Fibroblast of lung (primary cell): ENCODE data around the gene SCUBE1. TPM values are rescaled to one million over a fixed set of nuclear protein-coding genes. Genes with fewer than 3 reads are reported as not detected.

Experiments
- DNase-seq, 2 donors: peaks; one replicate each; pipeline versions ENCODE4 v3.0.0 to v3.0.0-alpha.2; 2010; ENCODE audit warnings: low read depth in 2 of 2
- H2AFZ ChIP-seq: 2 replicates; pipeline ENCODE4 v1.5.1; 2012; ENCODE audit warnings: low read length, control low read depth, inconsistent platforms
- H3K27ac ChIP-seq: 2 replicates; pipeline ENCODE4 v1.5.1; 2011; ENCODE audit warnings: low read length, control low read depth; ENCODE audit not compliant: insufficient read depth
- H3K27me3 ChIP-seq: 2 replicates; pipeline ENCODE4 v1.5.1; 2011; ENCODE audit warnings: mild to moderate bottlenecking, low read length; ENCODE audit not compliant: control insufficient read depth, insufficient read depth
- H3K36me3 ChIP-seq: 2 replicates; pipeline ENCODE4 v1.5.1; 2011; ENCODE audit warnings: low read length; ENCODE audit not compliant: control insufficient read depth, insufficient read depth
- H3K4me1 ChIP-seq: 2 replicates; pipeline ENCODE4 v1.5.1; 2011; ENCODE audit warnings: low read length; ENCODE audit not compliant: control insufficient read depth, insufficient read depth; ENCODE audit errors: extremely low read depth
- H3K4me2 ChIP-seq: 2 replicates; pipeline ENCODE4 v1.5.1; 2011; ENCODE audit warnings: low read length, control low read depth; ENCODE audit not compliant: insufficient read depth; ENCODE audit errors: extremely low read depth
- H3K4me3 ChIP-seq, 4 experiments: fragments of 200-600 bp in 1 of 4; sonication (generic) in 1 of 4; replicated peaks in 1 of 4; 2 replicates each; pipeline ENCODE4 v1.5.1; 2011 to 2016; ENCODE audit warnings: low read length in 4 of 4, low read depth in 3 of 4, mild to moderate bottlenecking in 3 of 4, control low read depth in 2 of 4, inconsistent platforms in 1 of 4, mixed read lengths in 1 of 4; ENCODE audit not compliant: insufficient read depth in 1 of 4; ENCODE audit errors: control extremely low read depth in 1 of 4
- H3K79me2 ChIP-seq: 2 replicates; pipeline ENCODE4 v1.5.1; 2012; ENCODE audit warnings: mild to moderate bottlenecking, low read length, inconsistent platforms; ENCODE audit not compliant: control insufficient read depth, insufficient read depth
- H3K9ac ChIP-seq: 2 replicates; pipeline ENCODE4 v1.5.1; 2011; ENCODE audit warnings: mild to moderate bottlenecking, low read length, control low read depth; ENCODE audit not compliant: insufficient read depth
- H3K9me3 ChIP-seq: 2 replicates; pipeline ENCODE4 v1.5.1; 2012; ENCODE audit warnings: low read depth, low read length; ENCODE audit not compliant: control insufficient read depth, insufficient read depth
- H4K20me1 ChIP-seq: 2 replicates; pipeline ENCODE4 v1.5.1; 2011; ENCODE audit warnings: low read length; ENCODE audit not compliant: control insufficient read depth, insufficient read depth; ENCODE audit errors: extremely low read depth
- CTCF ChIP-seq, 2 donors: IDR thresholded peaks in 1 of 2; conservative IDR thresholded peaks in 1 of 2; 1 replicate in 1 of 2; 2 replicates in 1 of 2; pipeline ENCODE4 v1.5.1; 2011 to 2012; ENCODE audit warnings: low read length in 2 of 2, control low read depth in 1 of 2, inconsistent platforms in 1 of 2, low read depth in 1 of 2, mild to moderate bottlenecking in 1 of 2
- EZH2 ChIP-seq: IDR thresholded peaks from 2 replicates; pipeline ENCODE4 v1.5.1; 2012; ENCODE audit warnings: low read length, control low read depth, mild to moderate bottlenecking; ENCODE audit errors: missing control alignments
- polyA plus RNA-seq, 2 donors: library from polyadenylated mRNA; depleted of rRNA in 1 of 2; stranded (reverse) in 1 of 2; unstranded in 1 of 2; fragments of >200 nt; gene quantifications; 2 replicates each; pipeline ENCODE4 v1.2.1, GENCODE V29; 2011 to 2012; ENCODE audit warnings: missing spikeins in 1 of 2
- total RNA-seq: library from RNA; depleted of rRNA; stranded (reverse); fragments of >200 nt; gene quantifications from 2 replicates; pipeline ENCODE4 v1.2.1, GENCODE V29; 2014

Gene SCUBE1
- total and polyA plus RNA-seq, 2 donors (not counting 1 experiment from before 2014, with no cell fraction given), result 0.17 TPM; not detected in 1

- Histone ChIP-seq H3K36me3 (no peaks in the 10 kb centered on the region), H3K79me2 (no peaks in the 10 kb centered on the region), H3K27ac (no peak overlapping the region), H4K20me1 (no peaks in the 10 kb centered on the region), H2AFZ (peak overlapping the region; percentile 83), H3K9ac (no peak overlapping the region), H3K9me3 (no peaks in the 10 kb centered on the region), H3K4me2 (peak overlapping the region; percentile 71), H3K4me3 (peak overlapping the region; percentile 23 to 52 (median 37)), H3K27me3 (no peaks in the 10 kb centered on the region), H3K4me1 (no peaks in the 10 kb centered on the region)
- no peak for DNase-seq
- TF ChIP-seq EZH2, result no peak
- TF ChIP-seq CTCF (conservative IDR thresholded peaks at IDR 0.05 in 1 of 2, IDR thresholded peaks at IDR 0.05 in 1 of 2; ENCODE audit: low read depth in 1 of 2, low read length in 2 of 2), result no peak
These were observed 54.3 kb downstream of the SCUBE1 start for GRCh38 chr22:43288807-43289420.

- Histone ChIP-seq H3K9ac (no peak overlapping the region), H3K27ac (no peak overlapping the region), H3K4me1 (no peaks in the 10 kb centered on the region), H3K4me2 (no peak overlapping the region), H3K9me3 (no peaks in the 10 kb centered on the region), H3K27me3 (no peaks in the 10 kb centered on the region), H3K79me2 (no peaks in the 10 kb centered on the region), H3K36me3 (no peaks in the 10 kb centered on the region), H2AFZ (no peak overlapping the region), H4K20me1 (no peaks in the 10 kb centered on the region), H3K4me3 (no peak overlapping the region)
- DNase-seq, result no peak
- TF ChIP-seq CTCF (conservative IDR thresholded peaks at IDR 0.05 in 1 of 2, IDR thresholded peaks at IDR 0.05 in 1 of 2; ENCODE audit: low read depth in 1 of 2, low read length in 2 of 2) (no peak), EZH2 (no peak)
These were observed 54.8 kb downstream of the SCUBE1 start for GRCh38 chr22:43288378-43288777.

GRCh38 chr22:43287441-43287840 lies 55.7 kb downstream of the SCUBE1 start:
- Histone ChIP-seq H3K79me2 (no peaks in the 10 kb centered on the region), H3K36me3 (no peaks in the 10 kb centered on the region), H3K9ac (no peak overlapping the region), H2AFZ (no peak overlapping the region), H3K4me2 (no peak overlapping the region), H4K20me1 (no peaks in the 10 kb centered on the region), H3K27ac (no peak overlapping the region), H3K9me3 (no peaks in the 10 kb centered on the region), H3K27me3 (no peaks in the 10 kb centered on the region), H3K4me3 (no peak overlapping the region), H3K4me1 (no peaks in the 10 kb centered on the region)
- no peak for TF ChIP-seq CTCF (conservative IDR thresholded peaks at IDR 0.05 in 1 of 2, IDR thresholded peaks at IDR 0.05 in 1 of 2; ENCODE audit: low read depth in 1 of 2, low read length in 2 of 2)
- DNase-seq, result no peak
